Lung (tissue), 12 donors: ENCODE measurements around the gene TOM1L1. TPM values are rescaled to one million over a fixed set of nuclear protein-coding genes. Genes with fewer than 3 reads are reported as not detected.

Source experiments
- ATAC-seq: fragments of 200-7000 bp; cut with Tn5 transposase; one replicate; pipeline ENCODE4 v1.9.1; 2020; ENCODE audit warnings: moderate number of reproducible peaks; ENCODE audit not compliant: insufficient read depth, low FRiP score
- DNase-seq, 3 donors: peaks; one replicate each; pipeline ENCODE4 v3.0.0-alpha.2; 2013 to 2017
- H3K27ac ChIP-seq, 2 donors: one replicate each; pipeline ENCODE4 v1.5.1; 2013; ENCODE audit warnings: mild to moderate bottlenecking in 2 of 2, moderate library complexity in 2 of 2, control low read depth in 1 of 2, inconsistent platforms in 1 of 2, low read depth in 1 of 2, low read length in 1 of 2
- H3K27me3 ChIP-seq, 3 donors: one replicate each; pipeline ENCODE4 v1.5.1; 2013; ENCODE audit warnings: low read length in 2 of 3; ENCODE audit not compliant: control insufficient read depth in 3 of 3, insufficient read depth in 3 of 3
- H3K36me3 ChIP-seq, 4 donors: one replicate each; pipeline ENCODE4 v1.5.1; 2013; ENCODE audit warnings: low read length in 4 of 4, mild to moderate bottlenecking in 1 of 4, moderate library complexity in 1 of 4; ENCODE audit not compliant: control insufficient read depth in 4 of 4, insufficient read depth in 4 of 4
- H3K4me1 ChIP-seq, 5 donors: one replicate each; pipeline ENCODE4 v1.5.1; 2013; ENCODE audit warnings: low read length in 5 of 5, mild to moderate bottlenecking in 2 of 5, moderate library complexity in 1 of 5; ENCODE audit not compliant: control insufficient read depth in 5 of 5, insufficient read depth in 5 of 5
- H3K4me3 ChIP-seq: one replicate; pipeline ENCODE4 v1.5.1; 2013; ENCODE audit warnings: mild to moderate bottlenecking, control low read depth, moderate library complexity
- H3K9ac ChIP-seq, 2 donors: one replicate each; pipeline ENCODE4 v1.5.1; 2013; ENCODE audit warnings: low read length in 2 of 2, control low read depth in 1 of 2; ENCODE audit not compliant: insufficient read depth in 1 of 2
- H3K9me3 ChIP-seq, 4 donors: one replicate each; pipeline ENCODE4 v1.5.1; 2013; ENCODE audit warnings: low read length in 3 of 4, mild to moderate bottlenecking in 1 of 4, moderate library complexity in 1 of 4; ENCODE audit not compliant: control insufficient read depth in 4 of 4, insufficient read depth in 3 of 4
- WGBS, 2 donors: extraction: QIAGEN DNeasy Blood & Tissue Kit; methylation state at CpG; one replicate each; pipeline ENCODE4 v1.1.7; 2013; 5-methylcytosine and 5-hydroxymethylcytosine counted together
- polyA plus RNA-seq, 2 donors: library from polyadenylated mRNA; stranded (reverse); fragments of 200-250 nt; gene quantifications; one replicate each; pipeline ENCODE4 v1.2.1, GENCODE V29; 2013
- total RNA-seq, 2 donors: library from RNA; depleted of rRNA in 1 of 2; stranded (reverse); fragments of >200 nt in 1 of 2; gene quantifications; one replicate each; pipeline ENCODE4 v1.2.1, GENCODE V29; 2014 to 2021
- TF ChIP-seq, protein P1 (sequence below): IDR thresholded peaks from 2 replicates; pipeline ENCODE4 v1.5.1; 2012; ENCODE audit warnings: mild to moderate bottlenecking; ENCODE audit errors: control extremely low read depth, extremely low read depth
- donor health status: control.
- donor health status: control.
- donor health status: Bipolar disorder and iron deficiency.
- donor health status: healthy.
- donor health status: DM: yes; HTN: yes; CAD: no.

Gene TOM1L1
- total and polyA plus RNA-seq, 4 donors = 12.2 to 39.1 (median 28.1) TPM

DNA sequence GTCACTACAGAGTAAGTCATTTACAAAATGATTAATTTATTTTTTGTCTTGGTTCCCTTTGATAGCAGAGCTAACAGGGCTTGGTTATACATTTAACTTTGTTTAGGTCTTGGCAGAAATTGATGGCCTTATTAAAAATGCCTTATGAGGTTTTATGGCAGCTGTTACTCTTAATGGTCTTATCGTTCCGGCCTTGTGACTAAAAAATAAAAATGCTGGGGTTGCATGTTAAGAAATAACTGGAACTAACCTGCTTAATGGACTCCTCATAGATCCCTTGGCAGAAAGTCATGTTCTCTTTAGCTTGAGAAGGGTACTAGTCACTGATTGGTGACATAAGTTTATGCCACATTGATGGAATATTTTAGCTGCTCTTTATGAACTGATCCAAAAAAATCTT lies 49.5 kb downstream of the TOM1L1 start:
- ATAC-seq (no peak), DNase-seq (peak in 1 of 3 donors; percentile 11)
- Histone ChIP-seq H3K4me3 (no peak overlapping the region), H3K9me3 (no peaks in the 10 kb centered on the region), H3K27ac (no peak overlapping the region), H3K4me1 (peaks cover 0 to 2% (median 0%) of the 10 kb centered on the region in 5 donors), H3K9ac (no peak overlapping the region), H3K27me3 (no peaks in the 10 kb centered on the region), H3K36me3 (peaks cover 0 to 10% (median 3%) of the 10 kb centered on the region in 4 donors)
- 85 to 93% methylated on average over 2 of the region's 2 CpGs for WGBS, 2 donors
- TF ChIP-seq, protein P1, sequence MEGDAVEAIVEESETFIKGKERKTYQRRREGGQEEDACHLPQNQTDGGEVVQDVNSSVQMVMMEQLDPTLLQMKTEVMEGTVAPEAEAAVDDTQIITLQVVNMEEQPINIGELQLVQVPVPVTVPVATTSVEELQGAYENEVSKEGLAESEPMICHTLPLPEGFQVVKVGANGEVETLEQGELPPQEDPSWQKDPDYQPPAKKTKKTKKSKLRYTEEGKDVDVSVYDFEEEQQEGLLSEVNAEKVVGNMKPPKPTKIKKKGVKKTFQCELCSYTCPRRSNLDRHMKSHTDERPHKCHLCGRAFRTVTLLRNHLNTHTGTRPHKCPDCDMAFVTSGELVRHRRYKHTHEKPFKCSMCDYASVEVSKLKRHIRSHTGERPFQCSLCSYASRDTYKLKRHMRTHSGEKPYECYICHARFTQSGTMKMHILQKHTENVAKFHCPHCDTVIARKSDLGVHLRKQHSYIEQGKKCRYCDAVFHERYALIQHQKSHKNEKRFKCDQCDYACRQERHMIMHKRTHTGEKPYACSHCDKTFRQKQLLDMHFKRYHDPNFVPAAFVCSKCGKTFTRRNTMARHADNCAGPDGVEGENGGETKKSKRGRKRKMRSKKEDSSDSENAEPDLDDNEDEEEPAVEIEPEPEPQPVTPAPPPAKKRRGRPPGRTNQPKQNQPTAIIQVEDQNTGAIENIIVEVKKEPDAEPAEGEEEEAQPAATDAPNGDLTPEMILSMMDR = no peak

DNA sequence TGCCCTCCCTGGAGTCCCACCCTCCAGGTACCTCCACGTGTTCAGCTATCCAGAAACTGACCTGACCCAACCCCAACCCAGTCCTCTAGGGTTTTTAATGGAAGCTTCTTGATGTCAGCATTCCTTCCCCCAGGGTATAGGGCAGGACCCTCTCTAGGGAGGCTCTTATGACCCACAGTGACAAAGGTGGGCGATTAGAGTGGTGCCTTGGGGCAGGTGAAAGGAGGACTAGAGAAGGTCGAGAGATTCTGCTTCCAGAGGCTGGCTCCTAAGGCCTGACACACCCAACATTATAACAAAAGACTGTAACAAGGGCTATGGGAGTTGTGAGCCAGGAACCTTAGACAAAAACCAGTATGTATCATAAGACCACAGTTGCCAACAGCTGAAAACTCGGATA lies 50.6 kb downstream of the TOM1L1 start:
- Histone ChIP-seq H3K27me3 (no peaks in the 10 kb centered on the region), H3K4me3 (no peak overlapping the region), H3K9ac (no peak overlapping the region), H3K4me1 (peaks cover 0 to 2% (median 0%) of the 10 kb centered on the region in 5 donors), H3K27ac (no peak overlapping the region), H3K9me3 (no peaks in the 10 kb centered on the region), H3K36me3 (peaks cover 0 to 10% (median 3%) of the 10 kb centered on the region in 4 donors)
- 81 to 95% methylated on average over 4 of the region's 4 CpGs for WGBS, 2 donors
- DNase-seq = no peak
- TF ChIP-seq, protein P1 = no peak
- ATAC-seq = no peak

DNA sequence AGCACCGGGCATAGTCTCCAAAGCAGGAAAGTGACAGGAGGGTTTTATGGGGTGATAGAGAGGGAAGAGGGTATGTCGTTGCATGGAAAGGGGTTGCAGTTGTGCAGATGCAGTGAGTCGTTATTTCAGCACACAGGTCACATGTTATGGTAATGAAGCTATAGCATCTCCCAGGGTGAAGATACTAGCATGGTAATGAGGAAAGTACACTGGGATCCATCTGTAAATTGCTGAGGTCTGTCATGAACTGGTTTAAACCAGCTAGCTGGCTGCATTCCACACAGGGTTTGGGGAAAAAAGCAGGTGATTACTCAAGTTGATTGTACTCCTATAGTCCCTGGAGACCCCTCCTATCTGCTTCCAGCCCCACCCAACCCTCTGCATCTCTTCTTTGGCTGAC lies 56.1 kb downstream of the TOM1L1 start:
- no peaks in the 10 kb centered on the region for H3K27me3 ChIP-seq
- H3K9ac ChIP-seq = no peak overlapping the region
- ATAC-seq (no peak), DNase-seq (no peak)
- H3K27ac ChIP-seq = no peak overlapping the region
- peaks cover 0 to 1% (median 0%) of the 10 kb centered on the region in 5 donors for H3K4me1 ChIP-seq
- no peak overlapping the region for H3K4me3 ChIP-seq
- WGBS, 2 donors = 76 to 78% methylated on average over 3 of the region's 3 CpGs
- TF ChIP-seq, protein P1 = no peak
- peaks cover 4 to 16% (median 10%) of the 10 kb centered on the region in 4 donors for H3K36me3 ChIP-seq
- no peaks in the 10 kb centered on the region for H3K9me3 ChIP-seq
